CD1c-positive myeloid dendritic cell (primary cell): ENCODE measurements around the gene U2AF2.

Experiments
- DNase-seq: peaks from one replicate; pipeline ENCODE4 v3.0.0-alpha.2; 2016; ENCODE audit errors: extremely low spot score

Gene U2AF2

DNA sequence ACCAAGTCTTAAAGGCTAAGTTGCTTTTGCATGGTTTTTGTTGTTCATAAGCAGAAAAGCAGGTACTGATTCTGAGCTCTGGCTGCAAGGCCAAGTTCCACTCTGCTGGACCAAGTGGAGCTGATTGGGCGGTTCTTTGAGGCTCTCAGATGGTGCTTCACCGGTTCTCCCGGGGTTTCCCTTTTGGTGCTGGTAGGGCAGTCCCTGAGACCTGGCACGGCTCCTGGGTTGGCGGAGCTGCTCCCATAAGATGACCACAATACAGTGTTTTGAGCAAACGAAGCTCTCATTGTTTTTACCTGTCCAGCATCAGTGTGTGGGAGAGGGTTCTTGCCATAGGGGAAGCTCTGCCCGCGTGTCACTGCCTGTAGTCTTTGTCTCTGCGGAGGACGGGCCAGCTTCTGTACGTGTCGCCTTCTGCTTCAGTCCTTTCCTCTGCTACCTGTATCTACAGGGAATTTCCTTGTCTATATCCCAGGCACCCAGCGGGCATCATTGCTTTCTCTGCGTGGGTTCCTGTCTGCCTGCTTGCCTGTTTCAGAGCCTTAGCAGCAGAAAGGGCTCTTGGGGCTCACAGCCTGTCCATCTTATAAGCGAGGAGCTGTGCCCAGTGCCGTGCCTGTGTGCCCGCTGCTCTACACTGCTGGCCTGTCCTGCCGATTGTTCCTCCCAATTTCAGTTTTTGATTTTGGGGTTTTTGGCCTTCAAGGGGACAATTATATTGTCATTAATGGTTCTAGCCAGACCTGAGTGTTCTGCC lies 2.3 kb downstream of the U2AF2 start:
- no peak for DNase-seq

DNA sequence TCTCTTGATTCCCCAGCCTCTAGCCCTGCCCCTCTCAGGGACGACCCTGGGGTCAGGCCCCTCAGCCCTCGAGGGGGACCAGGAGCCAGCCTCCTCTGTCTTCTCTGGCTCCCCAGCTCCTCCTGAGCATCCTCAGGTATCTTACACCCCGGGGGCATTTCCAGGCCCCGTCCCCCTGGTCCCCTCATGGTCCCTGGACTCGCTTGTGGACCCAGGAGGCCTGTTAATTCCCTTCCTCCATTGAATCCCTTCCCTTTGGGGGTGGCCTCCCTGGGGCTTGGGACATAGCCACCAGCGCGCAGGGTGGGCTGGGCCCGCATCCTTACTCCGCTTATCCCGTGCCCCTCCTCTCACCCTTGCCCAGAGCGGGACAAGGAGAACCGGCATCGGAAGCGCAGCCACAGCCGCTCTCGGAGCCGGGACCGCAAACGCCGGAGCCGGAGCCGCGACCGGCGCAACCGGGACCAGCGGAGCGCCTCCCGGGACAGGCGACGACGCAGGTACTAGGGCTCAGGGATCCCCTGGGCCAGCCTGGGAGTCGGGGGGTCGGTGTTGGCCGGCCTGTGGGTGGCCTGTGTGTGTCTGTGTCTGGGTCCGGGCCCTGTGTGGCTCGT lies 4.1 kb downstream of the U2AF2 start:
- no peak for DNase-seq

DNA sequence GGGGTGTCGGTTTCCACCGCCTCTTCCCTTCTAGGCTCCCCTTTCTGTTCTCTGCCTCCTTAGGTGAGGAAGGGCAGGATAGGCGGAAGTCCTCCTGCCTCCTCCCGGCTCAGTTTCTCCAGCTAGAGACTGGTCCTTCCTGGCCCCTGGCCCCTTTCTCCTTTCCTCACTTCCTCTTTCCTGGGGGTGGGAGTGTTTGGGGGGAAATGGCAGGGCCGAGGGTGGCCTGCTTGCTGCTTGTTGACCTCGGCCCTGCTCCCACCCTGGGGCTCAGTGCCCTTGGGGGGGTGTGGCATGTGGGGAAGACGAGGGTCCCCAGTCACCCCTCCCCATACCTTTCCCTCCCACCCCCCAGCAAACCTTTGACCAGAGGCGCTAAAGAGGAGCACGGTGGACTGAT lies 5.0 kb downstream of the U2AF2 start:
- DNase-seq = no peak

DNA sequence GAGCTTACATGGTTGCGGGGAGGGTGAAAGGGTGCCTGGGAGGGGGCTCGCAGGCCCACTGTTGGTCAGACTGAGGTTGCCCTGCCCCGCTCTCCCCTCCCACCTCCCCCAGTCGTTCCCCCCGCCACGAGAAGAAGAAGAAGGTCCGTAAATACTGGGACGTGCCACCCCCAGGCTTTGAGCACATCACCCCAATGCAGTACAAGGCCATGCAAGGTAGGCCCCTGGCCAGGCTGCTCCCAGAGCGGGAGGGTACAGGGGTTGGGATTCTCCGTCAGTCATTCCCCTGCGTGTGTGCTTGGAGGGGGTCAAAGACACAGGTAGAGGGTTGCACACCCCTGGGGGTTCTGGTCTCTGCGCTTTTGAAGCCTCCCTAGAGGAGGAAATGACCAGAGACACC lies 5.6 kb downstream of the U2AF2 start:
- DNase-seq = no peak

DNA sequence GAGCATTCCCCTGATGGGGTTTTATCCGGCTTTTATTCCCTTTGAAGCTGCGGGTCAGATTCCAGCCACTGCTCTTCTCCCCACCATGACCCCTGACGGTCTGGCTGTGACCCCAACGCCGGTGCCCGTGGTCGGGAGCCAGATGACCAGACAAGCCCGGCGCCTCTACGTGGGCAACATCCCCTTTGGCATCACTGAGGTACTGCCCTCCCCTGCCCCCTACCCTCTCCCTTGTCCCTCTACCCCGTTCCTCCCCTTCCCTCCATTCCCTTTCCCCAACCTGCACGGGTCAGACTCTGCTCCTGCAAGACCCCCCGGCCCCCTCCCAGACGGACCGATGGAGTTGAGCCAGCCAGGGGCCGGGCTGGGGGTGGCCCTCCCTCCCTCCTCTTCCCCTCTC lies 6.2 kb downstream of the U2AF2 start:
- DNase-seq = no peak

DNA sequence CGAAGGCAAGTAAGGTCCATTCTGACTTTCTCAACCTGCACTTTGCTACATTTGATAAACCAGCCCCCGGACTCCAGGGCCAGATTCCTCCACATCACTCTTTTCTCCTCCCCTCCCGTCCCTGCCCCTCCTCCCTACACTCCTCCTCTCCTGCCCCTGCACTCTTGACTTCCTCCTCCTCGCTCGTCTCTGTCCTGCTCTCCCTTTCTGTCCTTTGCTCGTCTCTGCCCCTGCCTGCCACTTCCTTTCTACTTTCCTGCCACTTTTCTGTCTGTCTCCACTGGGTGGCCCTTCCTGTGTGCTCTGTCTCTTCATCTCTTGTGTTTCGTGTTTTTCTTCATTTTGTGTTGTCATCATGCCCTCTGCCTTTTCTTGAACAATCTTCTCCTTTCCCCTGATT lies 7.0 kb downstream of the U2AF2 start:
- no peak for DNase-seq

GRCh38 chr19:55663846-55664536 lies 9.2 kb downstream of the U2AF2 start:
- DNase-seq = no peak

DNA sequence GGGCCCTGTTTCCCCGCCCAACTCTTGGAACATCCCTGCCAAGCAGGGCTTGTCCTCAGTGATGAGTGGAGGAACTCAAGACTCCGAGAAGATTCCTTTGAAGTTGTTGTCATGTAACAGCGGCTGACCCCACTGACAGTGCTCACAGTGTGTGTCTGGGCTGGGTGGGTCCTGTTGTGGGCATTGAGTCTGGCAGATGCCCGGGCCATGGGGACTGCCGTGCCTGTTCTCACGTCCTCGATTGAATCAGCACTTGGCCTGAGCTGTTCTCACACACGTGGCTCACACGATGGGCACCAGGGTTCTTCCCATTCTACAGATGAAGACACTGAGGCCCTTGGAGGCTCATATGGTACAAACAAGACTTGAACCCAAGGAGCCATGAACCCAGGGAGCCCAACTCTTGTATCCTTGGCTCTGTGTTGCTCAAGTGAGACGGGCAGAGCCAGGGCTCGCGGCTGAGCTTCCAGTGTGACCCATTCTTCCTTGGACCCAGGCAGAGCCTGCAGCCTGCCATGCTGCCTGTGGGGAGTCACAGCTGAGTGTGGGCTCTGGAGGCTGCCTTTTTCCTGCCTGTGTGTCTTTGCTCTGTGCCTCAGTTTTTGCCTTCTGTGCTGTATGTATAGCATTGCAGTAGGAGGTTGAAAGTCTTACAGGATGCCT lies 11.6 kb downstream of the U2AF2 start:
- no peak for DNase-seq

DNA sequence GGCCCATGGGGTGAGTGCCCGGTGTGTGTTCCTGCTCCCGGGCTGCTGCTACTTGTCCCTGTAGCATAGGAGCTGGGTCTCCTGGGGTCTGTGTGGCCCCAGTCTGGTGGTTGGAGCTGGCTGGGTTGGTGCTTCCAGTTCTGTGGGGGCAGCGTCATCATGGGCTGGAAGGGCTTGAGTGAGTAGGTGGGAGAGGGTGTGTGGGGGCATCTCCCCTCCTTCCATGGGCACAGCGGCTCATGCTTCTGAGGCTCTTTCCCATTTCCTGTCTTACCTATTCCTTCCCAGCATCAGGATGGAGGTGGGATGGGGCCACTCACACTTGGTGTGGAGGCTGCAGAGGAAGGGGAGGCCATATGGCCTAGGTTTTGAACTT lies 12.2 kb downstream of the U2AF2 start:
- DNase-seq = no peak

DNA sequence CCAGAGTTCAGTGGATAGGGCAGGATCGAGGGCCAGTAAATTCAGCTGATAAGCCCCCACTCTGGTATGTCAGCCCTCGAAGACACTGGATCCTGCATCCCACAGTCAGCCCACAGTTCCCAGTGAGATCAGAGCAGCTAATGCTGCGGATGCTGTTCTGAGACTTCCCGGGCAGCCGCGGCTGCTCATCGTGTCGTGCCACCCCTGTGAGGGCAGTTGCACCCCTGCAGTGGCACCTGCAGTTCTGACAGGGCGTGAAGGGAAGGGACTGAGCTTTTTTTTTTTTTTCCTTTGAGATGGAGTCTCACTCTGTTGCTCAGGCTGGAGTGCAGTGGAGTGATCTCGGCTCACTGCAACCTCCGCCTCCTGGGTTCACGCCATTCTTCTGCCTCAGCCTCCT lies 12.7 kb downstream of the U2AF2 start:
- DNase-seq = no peak

- DNase-seq = no peak
Measured at GRCh38 chr19:55667958-55668357, 13.1 kb downstream of the U2AF2 start.

- no peak for DNase-seq
Measured at GRCh38 chr19:55668603-55669348, 13.9 kb downstream of the U2AF2 start.

DNA sequence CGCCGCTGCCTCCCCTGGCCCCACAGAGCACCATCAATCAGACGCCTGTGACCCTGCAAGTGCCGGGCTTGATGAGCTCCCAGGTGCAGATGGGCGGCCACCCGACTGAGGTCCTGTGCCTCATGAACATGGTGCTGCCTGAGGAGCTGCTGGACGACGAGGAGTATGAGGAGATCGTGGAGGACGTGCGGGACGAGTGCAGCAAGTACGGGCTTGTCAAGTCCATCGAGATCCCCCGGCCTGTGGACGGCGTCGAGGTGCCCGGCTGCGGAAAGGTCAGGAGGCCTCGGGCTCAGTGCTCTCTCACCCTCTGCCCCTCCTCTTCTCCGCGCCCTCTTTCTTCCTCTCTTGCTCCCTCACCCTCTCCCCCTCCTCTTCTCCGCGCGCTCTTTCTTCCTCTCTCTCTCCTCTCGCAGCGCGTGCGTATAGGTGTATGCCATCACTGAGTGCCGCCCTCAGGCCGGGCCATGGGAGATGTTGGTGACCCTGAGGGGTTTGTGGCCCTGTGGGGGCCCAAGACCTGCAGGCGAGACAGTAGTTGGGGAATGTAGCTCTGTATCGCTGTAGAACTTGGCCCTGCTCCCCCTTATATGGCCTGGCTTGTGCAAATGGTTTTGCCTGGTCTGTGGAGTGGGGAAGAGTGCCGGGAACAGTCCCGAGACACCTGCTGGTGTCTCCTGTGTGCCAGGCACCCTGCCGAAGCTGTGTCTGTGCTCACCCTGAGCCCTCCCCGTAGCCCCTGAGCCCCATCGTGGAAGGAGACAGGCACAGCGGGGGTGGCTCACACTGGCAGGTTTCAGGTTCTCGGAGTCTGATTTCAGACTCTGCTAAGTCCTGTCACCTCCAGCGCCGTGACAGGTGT lies 14.8 kb downstream of the U2AF2 start:
- no peak for DNase-seq

GRCh38 chr19:55670280-55671053 lies 15.6 kb downstream of the U2AF2 start:
- DNase-seq = no peak

GRCh38 chr19:55671054-55671378 lies 16.2 kb downstream of the U2AF2 start:
- no peak for DNase-seq

- DNase-seq = no peak
Measured at GRCh38 chr19:55672418-55672817, 17.6 kb downstream of the U2AF2 start.

- no peak for DNase-seq
Measured at GRCh38 chr19:55673465-55673864, 18.6 kb downstream of the U2AF2 start.

GRCh38 chr19:55673889-55674288 lies 19.1 kb downstream of the U2AF2 start:
- DNase-seq = no peak

DNA sequence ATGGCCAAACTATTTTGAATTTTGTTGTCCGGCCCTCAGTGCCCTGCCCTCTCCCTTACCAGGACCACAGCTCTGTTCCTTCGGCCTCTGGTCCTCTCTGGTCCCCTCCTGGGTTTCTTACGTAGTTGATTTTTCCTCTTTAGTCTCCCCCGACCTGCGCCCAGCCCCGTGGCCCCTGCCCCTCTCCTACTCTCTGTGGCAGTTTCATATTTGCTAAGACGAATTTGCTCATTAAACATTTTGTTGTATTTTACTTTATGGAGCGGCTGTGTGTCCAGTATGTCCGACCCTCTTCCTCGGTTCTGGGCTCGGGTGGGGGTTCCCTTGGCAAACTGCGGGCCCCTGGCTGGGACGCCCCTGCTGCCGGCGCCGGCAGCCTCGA lies 19.6 kb downstream of the U2AF2 start:
- no peak for DNase-seq
